ENCODE results near the gene TPSB2.
"Not testable (repeated sequence)": the region's sequence is repeated elsewhere in the genome, so short reads cannot be mapped to it uniquely, and the experiment has no call there.

The TPSB2 gene

DNA sequence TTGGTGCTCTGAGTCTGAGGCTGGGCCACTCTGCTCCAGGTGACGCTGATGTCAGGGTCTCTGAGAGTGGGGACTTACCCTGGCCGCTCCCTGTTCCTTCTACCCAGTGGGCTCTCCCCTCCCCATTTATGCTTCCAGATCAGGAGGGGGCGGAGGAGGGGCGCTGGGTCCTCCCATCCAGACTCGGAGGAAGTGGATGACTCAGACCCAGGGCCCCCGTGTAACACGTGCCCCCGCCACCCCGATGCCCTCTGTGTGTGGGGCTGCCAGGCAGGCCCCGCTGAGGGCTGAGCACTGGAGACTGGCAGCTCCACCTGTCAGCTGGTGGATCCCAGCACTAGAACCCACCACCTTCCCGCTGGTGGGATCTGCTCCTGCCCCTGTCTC, at the start of gene TPSB2:
Gene TPSB2, minus strand, starts transcription at position 101 of the 387 bp plus-strand sequence. CDS start 233 bp downstream, outside the sequence.
- not testable (repeated sequence) for H3K4me2 ChIP-seq (ENCODE audit: low read length); H3K4me1 ChIP-seq (ENCODE audit: low read length); H2AFZ ChIP-seq (ENCODE audit: low read depth, low read length)

DNA sequence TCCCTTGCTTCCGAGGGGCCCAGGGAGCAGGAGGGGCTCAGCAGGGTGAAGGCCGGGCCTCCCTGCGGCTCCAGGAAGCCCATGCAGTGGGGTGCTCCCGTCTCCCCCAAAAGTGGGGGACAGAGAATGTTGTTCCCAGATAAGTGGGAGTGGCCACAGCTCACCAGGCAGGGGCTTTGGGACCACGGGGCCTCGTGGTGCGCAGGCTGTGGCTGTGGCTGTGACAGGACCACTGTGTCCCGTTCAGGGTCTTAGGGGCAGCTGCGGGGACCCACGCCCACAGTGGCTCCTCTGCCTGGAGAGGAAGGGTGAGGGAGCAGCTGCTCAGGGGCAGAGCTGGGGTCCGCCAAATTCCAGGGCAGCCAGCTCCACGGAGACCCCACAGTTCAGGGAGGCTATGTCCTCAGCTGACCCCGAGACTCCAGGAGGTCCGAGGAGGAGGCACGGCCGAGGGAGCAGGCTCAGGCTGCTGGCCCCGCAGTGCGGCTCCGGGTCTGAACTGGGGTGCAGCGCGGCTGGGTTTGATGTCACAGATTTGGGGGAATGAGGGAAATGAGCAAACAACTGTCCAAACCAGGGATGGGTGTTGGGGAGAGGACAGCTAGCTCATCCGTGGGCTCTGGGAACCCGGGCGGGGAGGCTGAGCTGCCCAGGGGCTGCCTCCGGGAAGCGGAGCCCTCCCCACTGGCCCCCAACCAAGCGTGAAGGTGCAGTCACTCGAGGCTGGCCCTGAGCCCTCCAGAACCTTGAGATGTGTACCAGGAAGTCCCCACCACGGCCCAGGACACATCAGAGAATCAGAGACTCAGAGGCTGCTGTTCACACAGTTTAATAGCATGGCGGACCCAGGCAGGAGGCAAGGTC, 49.3 kb upstream of the TPSB2 start:
- H3K27me3 ChIP-seq (ENCODE audit: low read depth, low read length), result no peaks in the 10 kb centered on the region
- H4K20me1 ChIP-seq (ENCODE audit: insufficient read depth, low read length), result no peaks in the 10 kb centered on the region
- no peaks in the 10 kb centered on the region for H3K9me3 ChIP-seq (ENCODE audit: insufficient read depth, low read length)
- H3K79me2 ChIP-seq (ENCODE audit: low read length), result no peaks in the 10 kb centered on the region
- no peak overlapping the region for H3K9ac ChIP-seq (ENCODE audit: low read length)
- H2AFZ ChIP-seq (ENCODE audit: low read depth, low read length), result no peak overlapping the region
- H3K27ac ChIP-seq (ENCODE audit: low read length), result no peak overlapping the region
- H3K36me3 ChIP-seq (replicated peaks; ENCODE audit: low read depth, low read length), result no peaks in the 10 kb centered on the region
- H3K4me2 ChIP-seq (ENCODE audit: low read length), result no peak overlapping the region
- no peak overlapping the region for H3K4me3 ChIP-seq (ENCODE audit: low read length)
- H3K4me1 ChIP-seq (ENCODE audit: low read length), result no peaks in the 10 kb centered on the region
- TF ChIP-seq, protein P1, sequence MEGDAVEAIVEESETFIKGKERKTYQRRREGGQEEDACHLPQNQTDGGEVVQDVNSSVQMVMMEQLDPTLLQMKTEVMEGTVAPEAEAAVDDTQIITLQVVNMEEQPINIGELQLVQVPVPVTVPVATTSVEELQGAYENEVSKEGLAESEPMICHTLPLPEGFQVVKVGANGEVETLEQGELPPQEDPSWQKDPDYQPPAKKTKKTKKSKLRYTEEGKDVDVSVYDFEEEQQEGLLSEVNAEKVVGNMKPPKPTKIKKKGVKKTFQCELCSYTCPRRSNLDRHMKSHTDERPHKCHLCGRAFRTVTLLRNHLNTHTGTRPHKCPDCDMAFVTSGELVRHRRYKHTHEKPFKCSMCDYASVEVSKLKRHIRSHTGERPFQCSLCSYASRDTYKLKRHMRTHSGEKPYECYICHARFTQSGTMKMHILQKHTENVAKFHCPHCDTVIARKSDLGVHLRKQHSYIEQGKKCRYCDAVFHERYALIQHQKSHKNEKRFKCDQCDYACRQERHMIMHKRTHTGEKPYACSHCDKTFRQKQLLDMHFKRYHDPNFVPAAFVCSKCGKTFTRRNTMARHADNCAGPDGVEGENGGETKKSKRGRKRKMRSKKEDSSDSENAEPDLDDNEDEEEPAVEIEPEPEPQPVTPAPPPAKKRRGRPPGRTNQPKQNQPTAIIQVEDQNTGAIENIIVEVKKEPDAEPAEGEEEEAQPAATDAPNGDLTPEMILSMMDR (IDR thresholded peaks at IDR 0.05; ENCODE audit: low read depth, low read length), result no peak
- no peak for TF ChIP-seq EZH2phosphoT487 (IDR thresholded peaks at IDR 0.05; ENCODE audit: low read depth)

More for the DNA sequence above, at the start of gene TPSB2:
- not testable (repeated sequence) for H3K36me3 ChIP-seq (replicated peaks; ENCODE audit: low read depth, low read length); H3K9ac ChIP-seq (ENCODE audit: low read length); H3K4me3 ChIP-seq (ENCODE audit: low read length); H3K9me3 ChIP-seq (ENCODE audit: insufficient read depth, low read length); H3K27me3 ChIP-seq (ENCODE audit: low read depth, low read length); H4K20me1 ChIP-seq (ENCODE audit: insufficient read depth, low read length); H3K79me2 ChIP-seq (ENCODE audit: low read length); H3K27ac ChIP-seq (ENCODE audit: low read length)

DNA sequence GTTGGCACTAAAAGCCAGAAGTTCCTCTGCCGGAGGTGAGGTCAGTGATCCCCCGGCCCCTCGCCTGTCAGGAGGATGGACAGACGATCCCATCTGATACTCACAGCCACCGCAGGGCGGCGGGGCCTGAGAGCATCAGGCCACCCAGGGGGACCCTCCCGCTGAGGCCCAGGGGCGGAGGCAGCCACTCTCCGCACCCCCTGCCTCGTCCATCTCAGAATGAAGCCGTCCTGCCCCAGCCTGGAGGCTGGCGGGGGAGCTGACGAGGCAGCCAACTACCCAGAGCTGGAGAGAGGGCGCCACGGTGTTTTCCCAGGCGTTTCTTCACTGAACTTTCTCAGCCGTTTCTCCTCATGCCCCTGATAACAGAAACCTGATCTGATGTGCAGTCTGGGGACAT, 48.5 kb upstream of the TPSB2 start:
- Histone ChIP-seq H3K9me3 (ENCODE audit: insufficient read depth, low read length) (no peaks in the 10 kb centered on the region), H3K4me1 (ENCODE audit: low read length) (no peaks in the 10 kb centered on the region), H3K9ac (ENCODE audit: low read length) (no peak overlapping the region), H3K27me3 (ENCODE audit: low read depth, low read length) (no peaks in the 10 kb centered on the region), H3K4me3 (ENCODE audit: low read length) (no peak overlapping the region), H2AFZ (ENCODE audit: low read depth, low read length) (no peak overlapping the region), H3K4me2 (ENCODE audit: low read length) (no peak overlapping the region; the same call in 1 of the 2 replicates), H3K36me3 (replicated peaks; ENCODE audit: low read depth, low read length) (no peaks in the 10 kb centered on the region), H3K27ac (ENCODE audit: low read length) (no peak overlapping the region), H4K20me1 (ENCODE audit: insufficient read depth, low read length) (no peaks in the 10 kb centered on the region), H3K79me2 (ENCODE audit: low read length) (no peaks in the 10 kb centered on the region)
- no peak for TF ChIP-seq EZH2phosphoT487 (IDR thresholded peaks at IDR 0.05; ENCODE audit: low read depth)
- TF ChIP-seq, protein P1 (IDR thresholded peaks at IDR 0.05; ENCODE audit: low read depth, low read length), result no peak

DNA sequence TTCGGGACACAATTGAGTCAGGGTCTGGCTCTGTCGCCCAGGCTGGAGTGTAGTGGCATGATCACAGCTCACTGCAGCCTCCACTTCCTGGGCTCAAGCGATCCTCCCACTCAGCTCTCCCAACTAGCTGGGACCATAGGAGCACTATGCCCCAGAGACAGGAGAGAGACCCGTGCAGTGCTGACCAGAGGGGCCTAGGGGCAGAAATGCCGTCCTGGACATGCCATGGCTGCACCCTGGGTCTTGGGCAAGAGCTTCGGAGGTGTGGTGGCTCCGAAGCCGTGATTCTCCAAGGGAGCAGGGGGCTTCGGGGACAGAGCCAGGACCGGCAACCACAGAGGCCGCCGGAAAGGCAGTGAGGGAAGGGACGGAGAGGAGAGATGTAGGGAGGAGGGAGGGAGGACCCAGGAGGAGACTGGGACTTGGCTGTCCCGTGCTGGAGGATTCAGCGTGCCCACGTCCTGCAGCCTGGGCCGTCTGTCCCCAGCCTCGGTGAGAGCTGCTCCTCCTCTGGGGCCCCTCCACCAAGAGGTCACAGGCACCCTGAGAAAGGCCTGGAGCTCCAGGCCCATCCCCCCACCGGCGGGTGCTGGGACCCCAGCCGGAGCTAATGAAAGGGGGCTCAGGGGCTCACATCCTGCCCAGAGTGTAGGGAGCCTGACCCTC, 47.8 kb upstream of the TPSB2 start:
- H3K79me2 ChIP-seq (ENCODE audit: low read length), result no peaks in the 10 kb centered on the region
- H3K27ac ChIP-seq (ENCODE audit: low read length), result no peak overlapping the region
- no peak overlapping the region for H3K9ac ChIP-seq (ENCODE audit: low read length)
- H3K4me1 ChIP-seq (ENCODE audit: low read length), result no peaks in the 10 kb centered on the region
- H3K4me2 ChIP-seq (ENCODE audit: low read length), result no peak overlapping the region
- TF ChIP-seq, protein P1 (IDR thresholded peaks at IDR 0.05; ENCODE audit: low read depth, low read length), result no peak
- TF ChIP-seq EZH2phosphoT487 (IDR thresholded peaks at IDR 0.05; ENCODE audit: low read depth), result no peak
- H2AFZ ChIP-seq (ENCODE audit: low read depth, low read length), result no peak overlapping the region
- no peak overlapping the region for H3K4me3 ChIP-seq (ENCODE audit: low read length)
- H3K9me3 ChIP-seq (ENCODE audit: insufficient read depth, low read length), result no peaks in the 10 kb centered on the region
- H3K27me3 ChIP-seq (ENCODE audit: low read depth, low read length), result no peaks in the 10 kb centered on the region
- H3K36me3 ChIP-seq (replicated peaks; ENCODE audit: low read depth, low read length), result no peaks in the 10 kb centered on the region
- H4K20me1 ChIP-seq (ENCODE audit: insufficient read depth, low read length), result no peaks in the 10 kb centered on the region
